ENCODE measurements around the gene RAD51B. TPM values are rescaled to one million over a fixed set of nuclear protein-coding genes. Genes with fewer than 3 reads are reported as not detected.

RAD51B gene
- total RNA-seq, 2 donors from 2014 or later = 9.3 to 12.1 TPM

GRCh38 chr14:68596211-68596610 lies 776.6 kb downstream of the RAD51B start:
- no peak overlapping the region for H3K27ac ChIP-seq
- H3K9me3 ChIP-seq = no peaks in the 10 kb centered on the region
- no peaks in the 10 kb centered on the region for H3K27me3 ChIP-seq (replicated peaks; ENCODE audit: insufficient read depth)
- ATAC-seq (ENCODE audit: insufficient number of reproducible peaks, low FRiP score, low read depth) (no peak), DNase-seq (ENCODE audit: low spot score) (no peak)
- TF ChIP-seq CTCF (IDR thresholded peaks at IDR 0.05) = no peak
- peaks cover 7 to 17% of the 10 kb centered on the region in 2 donors for H3K4me1 ChIP-seq (ENCODE audit: control insufficient read depth in 1 of 2, low read depth in 2 of 2)
- H3K36me3 ChIP-seq = no peaks in the 10 kb centered on the region
- no peak overlapping the region for H3K4me3 ChIP-seq

- Histone ChIP-seq H3K9me3 (no peaks in the 10 kb centered on the region), H3K4me1 (ENCODE audit: control insufficient read depth in 1 of 2, low read depth in 2 of 2) (peaks cover 7 to 17% of the 10 kb centered on the region in 2 donors), H3K27ac (no peak overlapping the region), H3K27me3 (replicated peaks; ENCODE audit: insufficient read depth) (no peaks in the 10 kb centered on the region), H3K36me3 (no peaks in the 10 kb centered on the region), H3K4me3 (no peak overlapping the region)
- DNase-seq (ENCODE audit: low spot score) (no peak), ATAC-seq (ENCODE audit: insufficient number of reproducible peaks, low FRiP score, low read depth) (no peak)
- no peak for TF ChIP-seq CTCF (IDR thresholded peaks at IDR 0.05)
Measured at GRCh38 chr14:68596701-68597100, 777.1 kb downstream of the RAD51B start.

GRCh38 chr14:68598089-68598488 lies 778.5 kb downstream of the RAD51B start:
- Histone ChIP-seq H3K27ac (peak overlapping the region; percentile 69 to 71), H3K9me3 (no peaks in the 10 kb centered on the region), H3K36me3 (no peaks in the 10 kb centered on the region), H3K4me3 (peak overlapping the region; percentile 51), H3K27me3 (replicated peaks; ENCODE audit: insufficient read depth) (no peaks in the 10 kb centered on the region), H3K4me1 (ENCODE audit: control insufficient read depth in 1 of 2, low read depth in 2 of 2) (peaks cover 7 to 17% of the 10 kb centered on the region in 2 donors)
- no peak for TF ChIP-seq CTCF (IDR thresholded peaks at IDR 0.05)
- ATAC-seq (ENCODE audit: insufficient number of reproducible peaks, low FRiP score, low read depth) (no peak), DNase-seq (ENCODE audit: low spot score) (no peak)

- Histone ChIP-seq H3K27me3 (replicated peaks; ENCODE audit: insufficient read depth) (no peaks in the 10 kb centered on the region), H3K4me3 (peak overlapping the region; percentile 51), H3K9me3 (no peaks in the 10 kb centered on the region), H3K36me3 (no peaks in the 10 kb centered on the region), H3K4me1 (ENCODE audit: control insufficient read depth in 1 of 2, low read depth in 2 of 2) (peaks cover 7 to 17% of the 10 kb centered on the region in 2 donors), H3K27ac (peak overlapping the region; percentile 69 to 71)
- peak; percentile 21 for DNase-seq (ENCODE audit: low spot score)
- peak; percentile 63 for ATAC-seq (ENCODE audit: insufficient number of reproducible peaks, low FRiP score, low read depth)
- no peak for TF ChIP-seq CTCF (IDR thresholded peaks at IDR 0.05)
Measured at GRCh38 chr14:68598621-68599447, 779.3 kb downstream of the RAD51B start.

GRCh38 chr14:68599896-68600610 lies 780.5 kb downstream of the RAD51B start:
- H3K36me3 ChIP-seq = no peaks in the 10 kb centered on the region
- H3K4me1 ChIP-seq (ENCODE audit: control insufficient read depth in 1 of 2, low read depth in 2 of 2) = peaks cover 7 to 17% of the 10 kb centered on the region in 2 donors
- no peak overlapping the region for H3K4me3 ChIP-seq
- ATAC-seq (ENCODE audit: insufficient number of reproducible peaks, low FRiP score, low read depth) = no peak
- H3K9me3 ChIP-seq = no peaks in the 10 kb centered on the region
- no peaks in the 10 kb centered on the region for H3K27me3 ChIP-seq (replicated peaks; ENCODE audit: insufficient read depth)
- TF ChIP-seq CTCF (IDR thresholded peaks at IDR 0.05) = no peak
- DNase-seq (ENCODE audit: low spot score) = no peak
- peak overlapping the region in 1 of 2 donors; percentile 71 for H3K27ac ChIP-seq

All from thoracic aorta (tissue), 2 donors.